CD4-positive, alpha-beta T cell treated with Interleukin-4 for 4 hours (primary cell): ENCODE measurements around the gene LGALS7.
"Not testable (repeated sequence)": the region's sequence is repeated elsewhere in the genome, so short reads cannot be mapped to it uniquely, and the experiment has no call there.

ENCODE experiments used
- DNase-seq: peaks from one replicate; pipeline ENCODE4 v3.0.0-alpha.2; 2020

The LGALS7 gene

GRCh38 chr19:38773469-38774177 is at the start of gene LGALS7:
LGALS7 (minus strand) TSS chr19:38773517; CDS start chr19:38773492, 25 bp downstream.
- DNase-seq: no peak

GRCh38 chr19:38821230-38821825 is 48.0 kb upstream of the LGALS7 start:
- DNase-seq: not testable (repeated sequence)

- no peak for DNase-seq
Observed at GRCh38 chr19:38819231-38819920, 46.1 kb upstream of the LGALS7 start.

- DNase-seq: no peak
Observed at GRCh38 chr19:38817081-38817480, 43.8 kb upstream of the LGALS7 start.

GRCh38 chr19:38816131-38816750 is 42.9 kb upstream of the LGALS7 start:
- no peak for DNase-seq

GRCh38 chr19:38815059-38816001 is 42.0 kb upstream of the LGALS7 start:
- no peak for DNase-seq

GRCh38 chr19:38813932-38814331 is 40.6 kb upstream of the LGALS7 start:
- DNase-seq: not testable (repeated sequence)

GRCh38 chr19:38813323-38813722 is 40.0 kb upstream of the LGALS7 start:
- no peak for DNase-seq

- DNase-seq: no peak
Observed at GRCh38 chr19:38812841-38813320, 39.6 kb upstream of the LGALS7 start, which contains the start of gene LGALS4. LGALS4 (minus strand) TSS chr19:38812945; CDS start chr19:38812886, 59 bp downstream.

GRCh38 chr19:38812009-38812840 is 38.9 kb upstream of the LGALS7 start:
- DNase-seq: no peak

GRCh38 chr19:38809592-38810252 is 36.4 kb upstream of the LGALS7 start:
- DNase-seq: no peak

- DNase-seq: no peak
Observed at GRCh38 chr19:38808741-38809140, 35.4 kb upstream of the LGALS7 start.

GRCh38 chr19:38807374-38808098 is 34.2 kb upstream of the LGALS7 start:
- not testable (repeated sequence) for DNase-seq

- no peak for DNase-seq
Observed at GRCh38 chr19:38806371-38806770, 33.1 kb upstream of the LGALS7 start.

GRCh38 chr19:38805180-38805579 is 31.9 kb upstream of the LGALS7 start:
- DNase-seq: no peak

GRCh38 chr19:38803543-38803942 is 30.2 kb upstream of the LGALS7 start:
- no peak for DNase-seq

GRCh38 chr19:38801359-38802095 is 28.2 kb upstream of the LGALS7 start:
- DNase-seq: no peak

- no peak for DNase-seq
Observed at GRCh38 chr19:38800577-38801347, 27.4 kb upstream of the LGALS7 start.
